NCI-H146 (cell line): ENCODE results near the gene OXLD1.
A peak's percentile ranks its signal among the peaks of the same experiment; 100 is the strongest.

Experiments
- DNase-seq: peaks from one replicate; lab custom pipeline; 2025; lab: John Stamatoyannopoulos, UW

Gene OXLD1

DNA sequence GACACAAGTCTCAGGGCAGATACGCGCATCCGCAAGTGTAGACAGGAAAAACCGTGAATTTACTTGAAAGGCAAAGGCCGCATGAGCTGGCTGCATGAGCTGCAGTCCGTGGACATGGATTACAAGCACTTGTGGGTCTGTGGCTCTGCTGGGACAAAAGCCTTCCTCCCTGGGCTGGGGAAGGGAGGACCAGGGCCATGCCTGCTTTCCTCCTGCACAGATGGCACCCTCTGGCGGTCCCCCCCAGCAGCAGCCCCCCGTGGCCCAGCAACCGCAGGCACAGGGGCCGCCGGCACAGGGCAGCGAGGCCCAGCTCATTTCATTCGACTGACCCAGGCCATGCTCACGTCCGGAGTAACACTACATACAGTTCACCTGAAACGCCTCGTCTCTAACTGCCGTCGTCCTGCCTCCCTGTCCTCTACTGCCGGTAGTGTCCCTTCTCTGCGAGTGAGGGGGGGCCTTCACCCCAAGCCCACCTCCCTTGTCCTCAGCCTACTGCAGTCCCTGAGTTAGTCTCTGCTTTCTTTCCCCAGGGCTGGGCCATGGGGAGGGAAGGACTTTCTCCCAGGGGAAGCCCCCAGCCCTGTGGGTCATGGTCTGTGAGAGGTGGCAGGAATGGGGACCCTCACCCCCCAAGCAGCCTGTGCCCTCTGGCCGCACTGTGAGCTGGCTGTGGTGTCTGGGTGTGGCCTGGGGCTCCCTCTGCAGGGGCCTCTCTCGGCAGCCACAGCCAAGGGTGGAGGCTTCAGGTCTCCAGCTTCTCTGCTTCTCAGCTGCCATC lies 35.1 kb upstream of the OXLD1 start:
- DNase-seq = no peak

DNA sequence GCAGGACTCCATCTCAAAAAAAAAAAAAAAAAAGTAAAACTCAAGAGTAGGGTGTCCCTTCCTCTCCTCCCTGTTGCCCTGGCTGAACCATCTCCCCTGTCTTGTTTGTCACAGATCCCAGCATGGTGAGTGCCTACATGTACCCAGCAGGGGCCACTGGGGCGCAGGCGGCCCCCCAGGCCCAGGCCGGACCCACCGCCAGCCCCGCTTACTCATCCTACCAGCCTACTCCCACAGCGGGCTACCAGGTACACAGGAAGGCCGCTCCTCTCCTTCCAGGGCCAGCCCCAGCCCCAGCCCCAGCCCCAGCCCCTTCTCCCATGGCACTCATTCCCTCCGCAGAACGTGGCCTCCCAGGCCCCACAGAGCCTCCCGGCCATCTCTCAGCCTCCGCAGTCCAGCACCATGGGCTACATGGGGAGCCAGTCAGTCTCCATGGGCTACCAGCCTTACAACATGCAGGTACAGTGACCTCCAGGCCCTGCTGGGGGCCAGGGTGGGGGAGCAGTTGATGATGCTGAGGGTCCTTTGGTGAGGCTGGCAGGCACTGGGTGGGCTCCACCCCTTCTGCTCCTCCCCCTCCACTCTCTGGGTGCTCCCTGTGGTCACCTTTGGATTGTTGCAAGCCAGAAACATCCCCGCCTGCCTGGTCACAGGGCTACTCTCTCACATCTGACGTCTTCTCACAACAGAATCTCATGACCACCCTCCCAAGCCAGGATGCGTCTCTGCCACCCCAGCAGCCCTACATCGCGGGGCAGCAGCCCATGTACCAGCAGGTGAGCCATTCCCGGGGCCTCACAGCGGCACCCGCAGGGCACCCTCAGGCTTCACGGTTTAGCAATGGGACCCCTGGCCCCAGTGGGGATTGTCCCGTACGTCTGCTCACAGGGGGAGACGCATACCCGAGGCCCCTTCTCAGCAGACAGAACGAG lies 34.2 kb upstream of the OXLD1 start:
- no peak for DNase-seq

DNA sequence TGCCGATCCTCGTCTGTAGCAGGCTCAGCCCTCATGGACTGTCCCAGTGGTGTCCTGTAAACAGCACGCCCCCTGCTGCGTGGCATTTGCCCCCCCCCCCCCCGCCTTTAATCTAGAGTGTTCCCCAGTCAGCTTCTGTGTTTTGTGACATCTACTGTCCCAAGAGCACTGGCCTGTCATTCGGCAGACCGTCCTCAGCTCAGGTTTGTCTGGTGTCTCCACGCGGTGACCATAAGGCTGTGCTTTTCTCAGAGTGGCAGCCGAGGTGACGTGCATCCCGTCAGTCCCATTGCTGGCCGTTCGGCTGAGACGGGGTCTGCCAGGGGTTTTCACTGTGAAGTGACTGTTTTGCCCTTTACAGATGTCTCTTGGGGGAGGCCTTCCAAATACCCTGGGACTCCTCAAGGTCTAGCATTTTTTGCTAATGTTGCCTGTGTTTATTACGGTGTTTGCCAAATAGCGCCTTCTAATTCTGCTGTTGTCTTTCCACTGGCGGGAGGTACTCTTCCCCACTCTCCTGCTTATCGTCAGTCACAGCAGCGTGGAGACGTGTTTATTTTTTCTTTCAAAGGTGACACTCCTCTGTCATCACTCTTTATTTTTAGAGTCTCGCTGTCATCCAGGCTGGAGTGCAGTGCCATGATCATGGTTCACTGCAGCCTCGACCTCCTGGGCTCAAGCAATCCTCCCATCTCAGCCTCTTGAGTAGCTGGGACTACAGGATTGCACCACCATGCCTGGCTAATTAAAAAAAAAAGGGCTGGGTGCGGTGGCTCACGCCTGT lies 31.0 kb upstream of the OXLD1 start:
- no peak for DNase-seq

DNA sequence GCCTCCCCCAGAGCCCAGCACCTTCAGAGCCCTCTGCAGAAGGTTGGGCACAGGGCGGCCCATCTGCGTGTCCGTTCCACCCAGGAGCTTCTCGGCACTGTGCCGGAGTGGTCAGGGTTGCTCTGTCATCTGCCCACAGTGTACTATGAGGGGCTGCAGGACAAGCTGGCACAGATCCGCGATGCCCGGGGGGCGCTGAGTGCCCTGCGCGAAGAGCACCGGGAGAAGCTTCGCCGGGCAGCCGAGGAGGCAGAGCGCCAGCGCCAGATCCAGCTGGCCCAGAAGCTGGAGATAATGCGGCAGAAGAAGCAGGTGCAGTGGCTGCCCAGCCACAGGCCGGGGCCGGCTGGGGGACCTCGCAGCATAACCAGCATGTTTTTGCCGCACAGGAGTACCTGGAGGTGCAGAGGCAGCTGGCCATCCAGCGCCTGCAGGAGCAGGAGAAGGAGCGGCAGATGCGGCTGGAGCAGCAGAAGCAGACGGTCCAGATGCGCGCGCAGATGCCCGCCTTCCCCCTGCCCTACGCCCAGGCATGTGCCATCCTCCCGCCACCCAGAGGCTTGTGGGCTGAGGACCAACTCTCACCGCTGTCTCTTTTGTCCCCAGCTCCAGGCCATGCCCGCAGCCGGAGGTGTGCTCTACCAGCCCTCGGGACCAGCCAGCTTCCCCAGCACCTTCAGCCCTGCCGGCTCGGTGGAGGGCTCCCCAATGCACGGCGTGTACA lies 30.0 kb upstream of the OXLD1 start:
- DNase-seq = no peak

DNA sequence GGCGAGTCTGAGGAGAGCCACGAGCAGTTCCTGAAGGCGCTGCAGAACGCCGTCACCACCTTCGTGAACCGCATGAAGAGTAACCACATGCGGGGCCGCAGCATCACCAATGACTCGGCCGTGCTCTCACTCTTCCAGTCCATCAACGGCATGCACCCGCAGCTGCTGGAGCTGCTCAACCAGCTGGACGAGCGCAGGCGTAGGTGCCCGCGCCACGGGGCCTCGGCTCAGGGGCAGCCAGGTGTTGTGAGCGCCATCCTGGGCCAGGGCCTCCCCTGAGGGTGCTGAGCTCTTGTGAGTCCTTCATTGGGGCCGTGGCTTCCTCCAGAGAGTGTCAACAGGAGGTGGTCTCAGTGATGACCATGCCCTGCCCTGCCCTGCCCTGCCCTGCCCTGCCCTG lies 29.4 kb upstream of the OXLD1 start:
- DNase-seq = no peak

DNA sequence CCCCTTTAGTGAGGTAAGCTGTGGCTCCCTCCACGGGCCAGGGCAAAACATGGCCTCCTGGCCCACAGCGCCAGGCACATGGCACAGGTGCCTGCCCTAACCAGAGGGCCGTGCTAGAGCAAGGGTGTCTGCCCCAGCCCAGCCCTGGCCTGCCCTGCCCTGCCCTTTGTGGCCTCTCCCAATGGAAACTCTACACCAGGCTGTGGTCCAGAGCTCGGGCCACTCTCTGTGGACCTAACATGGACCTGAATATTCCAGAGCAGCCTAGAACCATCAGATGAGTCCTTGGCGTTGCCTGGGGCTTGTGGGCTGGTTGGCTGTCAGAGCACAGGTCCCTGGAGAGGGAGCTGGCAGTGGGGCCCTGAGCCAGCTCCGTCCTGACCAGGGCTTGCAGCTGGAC lies 28.8 kb upstream of the OXLD1 start:
- no peak for DNase-seq

DNA sequence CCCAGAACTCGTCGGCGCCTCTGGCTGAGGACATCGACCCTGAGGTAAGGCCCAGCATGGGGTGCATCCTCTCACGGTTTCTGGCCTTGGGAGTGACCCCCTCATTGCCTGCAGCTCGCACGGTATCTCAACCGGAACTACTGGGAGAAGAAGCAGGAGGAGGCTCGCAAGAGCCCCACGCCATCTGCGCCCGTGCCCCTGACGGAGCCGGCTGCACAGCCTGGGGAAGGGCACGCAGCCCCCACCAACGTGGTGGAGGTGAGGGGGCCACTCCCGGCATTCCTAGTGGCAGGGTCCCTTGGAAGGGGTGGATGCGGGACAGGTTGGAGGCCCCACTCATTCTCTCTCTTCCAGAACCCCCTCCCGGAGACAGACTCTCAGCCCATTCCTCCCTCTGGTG lies 28.4 kb upstream of the OXLD1 start:
- DNase-seq = no peak

DNA sequence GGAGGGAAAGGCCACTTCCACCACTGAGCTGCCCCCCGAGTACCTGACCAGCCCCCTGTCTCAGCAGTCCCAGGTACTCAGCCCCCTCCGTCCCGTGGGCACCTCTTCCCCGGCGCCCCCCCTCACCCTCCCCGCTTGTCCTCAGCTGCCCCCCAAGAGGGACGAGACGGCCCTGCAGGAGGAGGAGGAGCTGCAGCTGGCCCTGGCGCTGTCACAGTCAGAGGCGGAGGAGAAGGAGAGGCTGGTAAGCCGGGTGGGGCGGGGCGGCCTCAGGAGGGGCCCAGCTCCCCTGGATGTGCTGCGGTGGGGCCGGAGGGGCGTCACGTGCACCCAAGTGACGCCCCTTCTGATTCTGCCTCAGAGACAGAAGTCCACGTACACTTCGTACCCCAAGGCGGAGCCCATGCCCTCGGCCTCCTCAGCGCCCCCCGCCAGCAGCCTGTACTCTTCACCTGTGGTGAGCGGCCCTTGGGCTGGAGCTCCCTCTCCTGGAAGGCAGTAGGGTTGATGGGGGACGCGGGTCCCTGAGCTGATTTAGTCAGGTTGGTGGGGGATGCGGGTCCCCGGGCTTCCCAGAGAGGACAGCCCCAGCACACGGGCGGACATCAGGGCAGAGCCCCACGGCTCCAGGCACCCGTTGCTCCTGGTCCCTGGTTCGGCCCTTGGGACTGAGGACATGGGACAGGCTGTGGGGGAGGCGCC lies 27.3 kb upstream of the OXLD1 start:
- DNase-seq = no peak

DNA sequence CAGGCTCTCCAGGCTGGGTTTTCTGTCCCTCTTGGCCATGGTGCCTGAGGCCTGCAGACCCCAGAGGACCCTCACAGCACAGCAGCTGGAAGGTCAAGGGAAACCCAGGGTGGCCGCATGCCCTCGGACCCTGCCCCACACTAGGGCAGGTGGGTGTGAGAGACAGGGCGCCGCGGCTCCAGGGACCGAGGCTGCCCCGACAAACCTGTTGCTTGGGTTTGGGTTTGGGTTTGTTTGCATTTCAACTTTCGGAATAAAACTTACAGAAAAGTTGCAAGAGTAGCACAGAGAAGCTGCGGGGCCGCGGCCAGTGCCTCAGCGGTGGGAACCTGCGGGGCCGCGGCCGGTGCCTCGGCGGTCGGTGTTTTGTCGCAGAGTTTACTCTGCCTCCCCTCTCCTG lies 25.2 kb upstream of the OXLD1 start:
- DNase-seq = no peak

DNA sequence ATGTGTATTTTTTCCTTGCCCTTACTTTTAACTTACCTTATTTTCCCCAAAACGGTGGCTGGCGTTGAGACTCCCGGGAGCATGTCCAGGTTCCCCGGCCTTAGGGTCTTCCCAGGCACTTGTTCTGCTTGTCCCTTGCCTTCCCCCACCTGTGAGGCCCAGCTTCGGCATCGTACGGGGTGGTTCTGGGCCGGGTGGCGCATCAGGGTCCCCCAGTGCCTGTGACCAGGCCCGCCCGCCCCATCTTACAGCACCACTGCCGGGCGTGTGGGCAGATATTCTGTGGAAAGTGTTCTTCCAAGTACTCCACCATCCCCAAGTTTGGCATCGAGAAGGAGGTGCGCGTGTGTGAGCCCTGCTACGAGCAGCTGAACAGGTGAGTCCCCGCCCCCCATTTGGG lies 24.8 kb upstream of the OXLD1 start:
- DNase-seq = no peak

DNA sequence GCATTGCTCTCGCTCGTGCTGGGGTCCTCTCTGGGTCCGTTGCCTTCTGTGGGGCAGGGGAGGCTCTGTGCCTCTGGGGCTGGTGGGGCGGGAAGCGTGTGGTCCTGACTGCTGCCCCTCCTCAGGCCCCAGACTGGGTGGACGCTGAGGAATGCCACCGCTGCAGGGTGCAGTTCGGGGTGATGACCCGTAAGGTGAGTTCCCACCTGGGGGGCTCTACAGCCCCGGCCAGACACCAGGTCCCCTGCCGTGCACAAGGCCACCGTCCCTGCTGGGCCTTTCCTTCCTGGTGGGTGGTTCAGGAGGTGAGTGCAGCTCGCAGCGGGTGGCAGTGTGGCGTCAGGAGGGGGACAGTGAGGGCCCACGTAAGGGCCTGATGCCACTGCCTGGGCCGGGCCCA lies 24.1 kb upstream of the OXLD1 start:
- DNase-seq = no peak

DNA sequence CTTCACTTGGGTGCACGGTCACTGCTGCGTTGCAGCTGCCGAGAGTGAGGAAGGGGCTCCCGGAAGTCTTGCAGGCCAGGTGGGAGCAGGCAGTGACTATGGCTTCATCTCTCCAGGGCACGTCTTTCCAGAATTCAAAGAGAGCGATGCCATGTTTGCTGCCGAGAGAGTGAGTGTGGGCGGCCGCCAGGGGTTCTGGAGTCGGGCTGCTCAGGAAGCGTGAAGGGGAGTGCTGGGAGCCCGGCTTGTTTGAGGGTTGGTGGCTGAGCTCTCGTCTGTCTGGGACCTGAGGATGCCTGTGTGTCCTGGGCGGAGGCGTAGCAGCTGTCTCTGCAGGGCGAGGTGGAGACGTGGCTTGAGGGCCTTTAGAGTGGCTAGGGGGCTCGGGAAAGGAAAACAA lies 23.7 kb upstream of the OXLD1 start:
- DNase-seq = no peak

DNA sequence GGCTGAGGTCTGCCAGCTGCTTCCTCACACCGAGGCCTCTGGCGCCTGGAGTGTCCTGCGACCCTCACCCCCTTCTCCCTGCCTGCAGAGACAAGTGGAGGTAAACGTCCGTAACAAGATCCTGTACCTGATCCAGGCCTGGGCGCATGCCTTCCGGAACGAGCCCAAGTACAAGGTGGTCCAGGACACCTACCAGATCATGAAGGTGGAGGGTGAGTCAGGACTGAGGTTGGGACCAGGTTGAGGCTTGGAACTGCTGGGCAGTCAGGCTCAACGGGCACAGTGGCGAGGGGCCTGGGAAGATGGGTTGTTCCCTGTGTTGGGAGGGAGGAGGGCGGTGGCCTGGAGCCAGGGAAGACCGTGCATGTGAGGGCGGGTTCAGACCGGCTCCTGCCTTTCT lies 22.2 kb upstream of the OXLD1 start:
- DNase-seq = no peak

DNA sequence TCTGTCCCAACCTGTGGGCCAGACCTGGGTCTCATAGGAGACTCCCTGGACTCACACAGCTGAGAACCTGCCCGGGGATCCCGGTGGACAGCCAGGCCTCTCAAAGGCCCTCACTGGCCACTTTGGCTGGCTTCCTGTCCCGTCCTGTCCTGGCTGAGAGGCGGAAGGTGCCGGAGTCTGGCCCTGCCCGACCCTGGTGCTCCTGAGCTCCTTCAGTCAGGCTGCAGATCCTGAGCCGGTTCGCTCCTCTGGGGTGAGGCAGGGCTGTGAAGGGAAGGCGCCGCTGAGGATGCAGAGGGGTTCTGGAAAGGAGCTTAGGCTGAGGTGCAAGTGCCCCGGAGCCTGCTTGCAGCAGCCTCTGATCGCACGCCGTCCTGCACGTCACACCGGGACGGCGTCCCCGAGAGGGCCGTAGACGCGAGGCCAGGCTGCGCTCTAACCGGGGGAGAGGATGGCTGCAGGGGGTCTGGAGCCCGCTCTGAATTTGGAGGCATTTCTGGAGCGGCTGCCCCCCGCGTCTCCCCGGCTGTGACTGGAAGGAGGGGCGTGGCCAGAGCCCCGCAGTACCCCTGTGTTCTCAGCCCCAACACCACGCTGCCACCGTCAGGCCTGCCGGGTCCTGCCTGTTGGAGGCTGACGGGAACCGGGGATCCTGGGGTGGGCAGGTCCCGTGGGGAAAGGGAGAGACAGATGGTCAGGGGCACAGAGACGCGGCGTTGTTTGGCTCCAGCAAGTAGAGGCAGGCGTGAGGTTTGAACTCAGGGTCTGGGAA lies 21.6 kb upstream of the OXLD1 start:
- DNase-seq = no peak

DNA sequence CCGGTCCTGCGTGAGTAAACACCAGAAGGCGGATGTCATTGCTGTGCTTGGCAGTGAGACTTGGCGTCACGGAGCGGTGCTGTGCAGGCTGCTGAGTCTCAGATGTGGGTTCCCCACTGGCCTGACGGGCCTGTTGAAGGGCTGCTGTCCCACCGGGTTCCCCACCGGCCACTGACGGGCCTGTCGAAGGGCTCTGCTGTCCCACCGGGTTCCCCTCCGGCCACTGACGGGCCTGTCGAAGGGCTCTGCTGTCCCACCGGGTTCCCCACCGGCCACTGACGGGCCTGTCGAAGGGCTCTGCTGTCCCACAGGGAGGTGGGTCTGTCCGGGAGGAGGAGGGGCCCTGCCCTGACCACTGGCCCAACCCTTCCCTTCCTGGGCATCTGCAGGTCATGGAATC lies 20.2 kb upstream of the OXLD1 start:
- DNase-seq = no peak

DNA sequence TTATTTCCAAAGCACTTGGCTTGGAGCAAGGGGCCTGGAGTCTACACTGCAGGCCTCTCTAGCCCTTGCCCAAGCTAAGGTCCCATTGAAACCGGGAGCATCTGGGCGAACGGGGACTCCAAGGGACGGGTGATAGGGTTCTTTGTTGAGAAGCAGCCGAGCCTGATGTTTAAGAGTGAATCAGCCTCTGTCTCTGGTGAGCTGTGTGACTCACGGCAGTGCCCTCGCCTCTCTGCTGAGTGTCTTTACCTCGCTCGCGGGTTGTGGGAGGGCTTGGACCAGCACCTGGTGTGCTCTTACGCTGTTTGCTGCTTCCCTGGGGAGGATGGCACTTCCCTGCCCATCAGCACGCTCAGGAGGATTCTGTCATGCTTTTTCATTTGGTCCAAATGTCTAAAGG lies 18.7 kb upstream of the OXLD1 start:
- no peak for DNase-seq

DNA sequence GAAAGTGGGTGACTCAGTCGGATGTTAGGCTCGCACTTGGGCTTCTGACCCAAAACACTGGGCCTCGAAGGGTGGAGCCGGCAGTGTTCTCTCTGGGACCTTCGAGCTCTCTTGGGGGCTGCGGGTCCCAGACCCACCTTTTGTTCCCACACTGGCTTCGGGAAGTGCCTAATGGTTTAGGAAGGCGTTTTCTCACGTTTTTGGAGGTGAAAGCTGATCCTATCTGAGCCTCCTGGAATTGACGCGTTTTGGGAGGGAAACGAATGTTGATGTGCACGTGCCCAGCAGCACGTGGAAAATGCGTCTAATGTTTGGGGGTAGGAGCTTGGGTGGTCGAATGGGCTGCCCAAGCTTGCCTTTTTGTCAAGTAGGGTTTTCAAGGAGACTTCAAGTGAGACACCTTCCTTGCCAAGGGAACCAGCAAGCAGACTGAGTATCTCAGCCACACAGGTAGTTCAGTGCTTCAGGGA lies 18.1 kb upstream of the OXLD1 start:
- DNase-seq = no peak

DNA sequence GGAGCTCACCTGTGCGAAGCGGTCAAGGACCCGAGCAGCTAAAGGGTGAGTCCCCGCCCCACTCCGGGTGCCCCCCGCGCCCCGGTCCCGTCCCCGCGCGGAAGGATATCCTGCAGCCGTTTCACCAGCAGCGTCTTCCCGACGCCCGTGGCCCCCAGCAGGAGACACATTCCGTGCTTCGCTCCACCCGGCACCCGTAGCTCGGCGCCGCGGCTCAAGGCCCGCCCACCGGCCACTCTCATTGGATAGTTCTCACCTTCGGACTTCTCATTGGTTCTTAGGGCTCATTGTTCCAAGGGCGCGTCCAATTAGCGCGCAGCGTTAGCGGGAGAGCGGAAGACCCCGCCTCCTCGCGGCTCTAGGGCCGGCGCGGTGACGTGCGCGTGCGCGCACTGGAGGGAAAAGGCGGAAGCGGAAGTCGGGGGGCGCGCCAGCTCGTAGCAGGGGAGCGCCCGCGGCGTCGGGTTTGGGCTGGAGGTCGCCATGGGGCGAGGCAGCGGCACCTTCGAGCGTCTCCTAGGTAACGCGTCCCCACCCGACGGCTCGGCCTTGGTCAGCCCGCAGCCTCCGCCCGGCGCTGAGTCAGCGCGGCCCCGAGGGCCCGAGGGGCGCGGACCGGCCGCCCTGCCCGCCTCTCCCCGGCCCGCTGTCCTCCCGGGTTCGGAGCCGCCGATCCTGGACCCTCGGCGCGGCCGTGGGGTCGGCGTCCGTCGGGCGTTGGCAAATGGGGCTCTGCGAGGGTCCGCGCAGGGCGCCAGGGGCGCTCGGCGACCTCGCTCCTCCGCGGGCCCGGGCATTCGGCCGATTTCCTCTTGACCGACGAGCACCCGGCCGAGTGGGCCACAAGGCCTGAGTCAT lies 17.4 kb upstream of the OXLD1 start, which contains the start of the genes ARL16 and HGS:
Gene ARL16 (minus strand): TSS at position 214 of the 858 bp plus-strand sequence. CDS start 44 bp downstream, at position 170.
Gene HGS (plus strand): TSS at position 428 of the 858 bp plus-strand sequence. CDS start 56 bp downstream, at position 484.
- DNase-seq = peak; percentile 98

DNA sequence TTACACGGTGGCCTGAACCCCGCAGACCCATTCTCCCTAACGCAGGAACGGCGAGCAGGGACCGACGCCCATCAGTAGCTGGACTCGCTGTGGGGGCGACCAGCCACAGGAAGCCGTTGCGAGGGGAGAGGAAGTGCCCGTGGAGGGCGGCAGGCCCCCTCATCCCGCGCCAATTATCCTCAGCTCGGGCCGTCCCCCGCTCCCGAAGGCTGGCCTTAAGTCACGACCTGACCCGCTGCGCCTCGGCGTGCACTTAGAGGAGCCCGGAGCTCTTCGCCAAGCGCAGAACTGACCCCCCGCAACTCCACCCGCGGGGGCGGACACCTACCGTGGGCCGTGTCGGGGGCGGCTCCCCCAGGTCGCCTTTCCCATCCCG lies 16.8 kb upstream of the OXLD1 start:
- DNase-seq = no peak
